Measurements from ENCODE around the gene MTARC1.

The MTARC1 gene

GRCh38 chr1:220772846-220773245 lies 13.9 kb upstream of the MTARC1 start:
- no peak for DNase-seq

- peak; percentile 24 for DNase-seq
These were observed 11.4 kb upstream of the MTARC1 start for GRCh38 chr1:220775240-220775853.

- DNase-seq: no peak
These were observed 10.5 kb upstream of the MTARC1 start for GRCh38 chr1:220776254-220776653.

DNA sequence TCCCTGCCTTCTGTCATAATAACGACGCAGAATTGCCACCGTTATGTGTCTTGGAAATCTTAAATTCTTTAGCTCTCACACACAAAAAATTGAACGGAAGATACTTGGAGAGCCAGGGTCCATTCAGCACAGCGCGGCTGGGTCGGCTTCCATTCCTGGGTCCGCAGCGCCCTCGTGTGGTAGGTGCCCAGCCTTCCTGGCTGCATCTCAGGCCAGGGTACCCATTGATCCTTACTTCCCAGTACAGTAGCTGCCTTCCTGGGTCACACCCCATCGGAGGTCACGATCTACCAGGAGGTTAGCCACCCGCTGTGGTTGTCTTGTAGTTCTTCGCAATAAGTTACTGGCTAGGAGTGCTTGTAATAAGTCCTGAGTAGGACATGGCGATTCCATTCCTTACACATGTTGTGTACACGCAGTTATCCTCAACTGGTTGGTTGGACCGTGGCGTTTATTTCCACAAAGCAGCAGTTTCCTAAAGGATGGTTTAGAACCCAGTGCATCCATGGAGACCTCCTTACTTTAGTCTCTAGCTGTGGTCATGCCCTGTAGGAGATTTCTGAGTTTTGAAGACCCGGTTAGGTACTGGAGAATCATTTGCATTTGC lies 9.9 kb upstream of the MTARC1 start:
- peak; percentile 60 for DNase-seq

GRCh38 chr1:220783453-220783852 lies 3.3 kb upstream of the MTARC1 start:
- no peak for DNase-seq

- no peak for DNase-seq
These were observed 2.0 kb upstream of the MTARC1 start for GRCh38 chr1:220784751-220785150.

DNA sequence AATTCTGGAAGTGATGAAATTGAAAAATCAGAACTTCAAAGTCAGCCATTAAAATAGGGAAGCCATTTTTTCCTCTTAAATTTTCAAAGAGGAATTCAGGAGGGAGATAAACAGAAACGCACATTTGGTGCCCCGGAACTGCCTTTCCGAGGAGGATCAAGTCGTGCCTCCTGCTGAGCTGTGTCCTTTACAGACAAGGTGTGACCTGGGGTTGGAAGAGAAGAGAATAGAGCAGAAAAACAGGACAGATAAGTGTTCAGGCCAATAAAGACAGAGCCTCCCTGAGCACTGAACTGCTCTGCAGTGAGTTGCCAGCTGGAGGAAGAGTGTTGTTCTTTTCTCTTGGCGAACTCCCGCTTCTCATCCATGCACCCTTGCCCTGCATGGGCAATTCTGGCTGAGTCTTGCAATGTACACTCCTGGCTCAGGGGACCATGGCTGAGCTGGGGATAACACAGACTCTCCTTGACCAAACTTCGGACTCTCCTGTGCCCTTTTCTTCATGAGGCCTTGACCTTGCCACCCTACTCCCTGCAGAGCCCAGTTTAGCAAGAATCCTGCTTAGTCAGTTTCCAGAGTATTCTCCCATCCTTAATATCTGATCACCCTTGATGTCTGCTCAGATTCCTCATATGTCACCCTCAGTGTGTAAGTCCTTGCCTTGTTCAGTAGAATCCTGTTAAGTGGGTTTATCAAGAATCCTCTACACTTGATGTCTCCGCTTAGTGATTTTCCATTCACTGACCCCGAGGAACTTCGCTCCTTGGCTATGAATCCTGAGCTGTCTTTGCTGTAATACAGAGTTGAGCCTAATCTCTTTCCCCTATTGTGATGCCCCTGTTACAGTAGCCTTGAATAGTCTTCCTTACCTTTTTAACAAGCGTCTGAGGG lies 1.3 kb upstream of the MTARC1 start:
- DNase-seq: no peak

- DNase-seq: no peak
These were observed 716 bp upstream of the MTARC1 start for GRCh38 chr1:220786057-220786336.

GRCh38 chr1:220787069-220787619 lies 431 bp downstream of the MTARC1 start:
- no peak for DNase-seq

DNA sequence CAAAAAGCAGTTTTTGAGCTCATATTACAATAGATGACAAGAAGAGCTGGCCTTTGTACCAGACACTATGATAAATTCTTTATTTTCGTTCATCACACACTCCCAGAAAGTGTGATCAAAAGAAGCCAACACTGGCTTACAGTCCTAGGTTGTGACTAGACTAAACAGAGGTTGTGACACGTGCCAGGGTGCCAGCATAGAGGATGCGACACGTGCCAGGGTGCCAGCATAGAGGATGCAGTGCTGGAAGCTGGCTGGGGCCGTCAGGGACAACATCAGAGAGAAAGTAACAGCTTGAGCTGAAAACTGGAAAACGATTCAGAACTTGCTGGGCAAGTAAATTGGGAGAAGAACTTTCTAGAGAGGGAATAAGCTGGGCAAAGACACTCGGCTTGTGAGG lies 2.2 kb downstream of the MTARC1 start:
- no peak for DNase-seq

GRCh38 chr1:220789532-220790147 lies 2.9 kb downstream of the MTARC1 start:
- DNase-seq: no peak

- no peak for DNase-seq
These were observed 4.6 kb downstream of the MTARC1 start for GRCh38 chr1:220791285-220791684.

- no peak for DNase-seq
These were observed 5.2 kb downstream of the MTARC1 start for GRCh38 chr1:220791956-220792355.

DNA sequence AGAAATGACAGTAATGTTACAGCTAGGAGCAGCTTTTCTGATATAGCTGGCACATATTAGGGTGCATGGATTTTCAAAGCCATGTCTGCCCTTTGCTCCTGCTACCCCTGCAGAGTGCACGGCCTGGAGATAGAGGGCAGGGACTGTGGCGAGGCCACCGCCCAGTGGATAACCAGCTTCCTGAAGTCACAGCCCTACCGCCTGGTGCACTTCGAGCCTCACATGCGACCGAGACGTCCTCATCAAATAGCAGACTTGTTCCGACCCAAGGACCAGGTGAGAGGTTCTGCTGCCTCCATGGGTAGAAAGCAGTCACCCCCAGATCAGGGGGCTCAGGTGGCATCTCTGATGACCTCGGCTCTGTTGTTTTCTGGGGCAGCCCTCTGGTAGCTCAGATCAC lies 9.8 kb downstream of the MTARC1 start:
- no peak for DNase-seq

DNA sequence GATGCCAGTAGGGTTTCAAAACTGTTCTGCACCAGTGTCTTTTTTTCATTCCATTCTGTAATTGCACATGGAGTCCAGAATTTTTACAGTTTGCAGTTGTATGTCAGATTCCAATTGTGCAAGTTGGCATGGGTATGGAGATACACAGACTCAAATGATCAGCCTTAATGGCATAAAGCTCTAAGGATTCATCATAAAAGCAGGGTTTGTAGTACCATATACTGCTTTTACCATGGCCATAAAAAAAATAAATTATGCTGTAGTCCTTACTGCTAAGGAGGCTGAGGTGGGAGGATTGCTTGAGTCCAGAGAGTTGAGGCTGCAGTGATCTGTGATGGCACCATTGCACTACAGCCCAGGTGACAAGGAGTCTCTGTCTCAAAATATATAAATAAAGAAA lies 10.3 kb downstream of the MTARC1 start:
- no peak for DNase-seq

GRCh38 chr1:220797553-220797952 lies 10.8 kb downstream of the MTARC1 start:
- DNase-seq: no peak

DNA sequence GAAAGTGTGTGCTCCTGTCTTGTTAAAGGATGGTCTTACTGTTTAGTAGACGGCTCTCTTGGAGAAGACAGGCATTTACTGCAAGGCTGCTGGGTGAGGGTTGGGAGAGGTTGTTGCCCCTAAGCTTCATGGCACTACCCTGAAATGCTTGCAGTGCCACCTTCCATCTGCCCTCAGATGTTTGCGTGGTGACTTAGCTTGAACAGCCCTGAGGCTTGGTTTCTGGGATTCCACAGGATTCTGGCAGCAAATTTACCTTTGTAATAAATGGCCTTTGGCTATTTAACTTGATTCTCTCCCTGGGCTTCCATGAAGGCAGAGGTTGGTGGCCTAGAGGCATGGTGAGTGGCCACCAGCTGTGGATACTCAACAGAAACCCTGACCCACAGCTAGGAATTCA lies 11.6 kb downstream of the MTARC1 start:
- DNase-seq: no peak

GRCh38 chr1:220800262-220800661 lies 13.5 kb downstream of the MTARC1 start:
- DNase-seq: no peak

DNA sequence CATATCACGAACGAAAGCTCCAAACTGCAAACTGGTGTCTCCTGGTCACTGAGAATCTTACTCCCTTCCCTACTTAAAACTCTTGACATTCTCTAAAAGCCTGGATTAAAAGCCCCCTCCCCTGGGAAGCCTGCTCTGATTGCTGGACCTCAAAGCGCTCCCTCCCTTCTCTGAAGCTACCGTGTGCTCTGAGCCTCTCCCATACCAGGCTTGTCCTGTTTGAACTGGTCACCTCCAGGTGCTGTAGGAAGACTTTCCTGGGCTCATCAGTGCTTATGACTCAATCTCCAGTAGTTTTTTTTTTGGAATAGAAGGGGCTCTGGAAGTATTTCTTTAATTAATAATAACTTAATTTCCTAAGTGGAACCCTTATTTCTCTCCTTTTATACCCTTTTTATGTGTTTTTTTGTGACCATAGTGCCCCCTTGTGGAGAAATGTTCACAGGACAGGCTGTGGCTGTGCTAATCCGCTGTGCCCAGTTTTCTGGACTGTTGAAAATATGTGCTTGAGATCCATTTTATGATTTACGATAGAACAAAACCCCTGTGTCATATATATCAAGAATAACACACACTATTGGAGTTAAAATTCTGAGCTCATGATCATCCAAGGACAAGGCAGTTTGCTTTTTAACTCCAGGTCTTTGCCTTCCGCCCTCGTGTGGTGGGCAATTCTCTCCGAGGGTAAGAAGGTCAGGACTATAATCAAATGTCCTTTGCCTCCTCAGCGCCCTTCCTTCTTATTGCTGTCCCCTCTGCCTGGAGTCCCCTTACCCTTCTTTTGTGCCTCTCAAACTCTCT lies 16.9 kb downstream of the MTARC1 start:
- DNase-seq: peak; percentile 10

GRCh38 chr1:220804202-220804586 lies 17.5 kb downstream of the MTARC1 start:
- no peak for DNase-seq

- DNase-seq: no peak
These were observed 19.7 kb downstream of the MTARC1 start for GRCh38 chr1:220806408-220806807.

DNA sequence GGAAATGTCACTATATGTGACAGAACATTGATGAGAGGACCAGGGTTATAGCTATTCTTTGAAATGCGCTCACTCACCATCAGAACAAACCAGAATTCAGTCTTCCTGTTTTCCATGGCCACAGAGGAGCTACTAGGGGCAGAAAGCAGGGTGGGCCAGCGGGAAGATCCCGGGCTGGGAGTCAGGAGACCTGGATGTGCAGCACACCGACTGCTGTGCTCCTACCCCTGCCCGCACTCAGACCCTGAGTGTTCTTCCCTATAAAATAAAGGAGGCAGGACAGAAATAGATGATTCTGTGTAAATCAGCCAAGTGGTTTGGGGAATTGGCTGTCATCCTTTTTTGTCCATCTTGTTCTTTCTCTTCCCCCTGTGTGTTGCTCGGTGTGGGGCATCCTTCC lies 21.0 kb downstream of the MTARC1 start:
- no peak for DNase-seq
